Endothelial cell of umbilical vein (primary cell): Measurements from ENCODE around the gene AMIGO3. TPM values are rescaled to one million over a fixed set of nuclear protein-coding genes. Genes with fewer than 3 reads are reported as not detected.
"Not testable (repeated sequence)": the region's sequence is repeated elsewhere in the genome, so short reads cannot be mapped to it uniquely, and the experiment has no call there.

ENCODE experiments used
- BruUV-seq: library from RNA; stranded (reverse); fragments of 400-500 nt; replicated peaks from 2 replicates; lab custom pipeline; 2021; lab: Mats Ljungman, UMichigan
- CTCF ChIA-PET: fragments of 300-600, 350-600 bp; sonication (Branson Sonifier 250); formaldehyde crosslinking; loops from one replicate; lab custom pipeline; 2021; ENCODE audit warnings: antibody characterized with exemption, inconsistent platforms; lab: Charles Lee
- POLR2A ChIA-PET: fragments of 300-600, 350-600 bp; sonication (Branson Sonifier 250); formaldehyde crosslinking; loops from one replicate; lab custom pipeline; 2021; ENCODE audit warnings: antibody characterized with exemption, inconsistent platforms; lab: Charles Lee
- DNase-seq: peaks from one replicate; pipeline ENCODE4 v3.0.0-alpha.2; 2011; ENCODE audit warnings: low read depth, low spot score
- FAIRE-seq: peaks from 2 replicates; lab custom pipeline; 2011; peaks lifted over from hg19 to GRCh38; lab: Jason Lieb, UNC
- H2AFZ ChIP-seq: 2 replicates; pipeline ENCODE4 v1.6.0; 2012; ENCODE audit warnings: low read depth, low read length, control low read depth, inconsistent platforms
- H3K27ac ChIP-seq: 2 replicates; pipeline ENCODE4 v1.5.1; 2011; ENCODE audit warnings: low read depth, mild to moderate bottlenecking, control low read depth, low read length, moderate library complexity; ENCODE audit not compliant: insufficient read depth
- H3K27me3 ChIP-seq, 2 experiments: 2 replicates each; pipeline versions ENCODE4 v1.6.0 to v1.6.1; 2011; ENCODE audit warnings: low read length in 2 of 2, mixed read lengths in 1 of 2; ENCODE audit not compliant: control insufficient read depth in 2 of 2, insufficient read depth in 2 of 2
- H3K36me3 ChIP-seq, 2 experiments: 2 replicates in 1 of 2; 3 replicates in 1 of 2; pipeline ENCODE4 v1.5.1; 2011; ENCODE audit warnings: low read length in 2 of 2, mild to moderate bottlenecking in 1 of 2, moderate library complexity in 1 of 2; ENCODE audit not compliant: control insufficient read depth in 2 of 2, insufficient read depth in 2 of 2; ENCODE audit errors: extremely low read depth in 1 of 2
- H3K4me1 ChIP-seq: 3 replicates; pipeline ENCODE4 v1.5.1; 2011; ENCODE audit warnings: mild to moderate bottlenecking, low read length; ENCODE audit not compliant: control insufficient read depth, insufficient read depth; ENCODE audit errors: extremely low read depth
- H3K4me2 ChIP-seq: 2 replicates; pipeline ENCODE4 v1.6.1; 2011; ENCODE audit warnings: low read length, control low read depth, mixed read lengths; ENCODE audit not compliant: insufficient read depth
- H3K4me3 ChIP-seq, 3 experiments: fragments of 200-600 bp in 1 of 3; sonication (generic), shearing (Covaris generic) in 1 of 3; replicated peaks in 1 of 3; 2 replicates each; pipeline ENCODE4 v1.5.1; 2011 to 2016; ENCODE audit warnings: control low read depth in 3 of 3, low read length in 3 of 3, mild to moderate bottlenecking in 2 of 3, inconsistent platforms in 1 of 3, low read depth in 1 of 3, moderate library complexity in 1 of 3; ENCODE audit not compliant: insufficient read depth in 1 of 3
- H3K79me2 ChIP-seq: 2 replicates; pipeline ENCODE4 v1.6.0; 2012; ENCODE audit warnings: low read length, inconsistent platforms; ENCODE audit not compliant: control insufficient read depth, insufficient read depth
- H3K9ac ChIP-seq: replicated peaks from 2 replicates; pipeline ENCODE3; 2011; ENCODE audit warnings: low read length, control low read depth; ENCODE audit not compliant: insufficient read depth; ENCODE audit errors: extremely low read depth
- H3K9me1 ChIP-seq: replicated peaks from 3 replicates; pipeline ENCODE4 v1.6.0; 2011; ENCODE audit warnings: mild to moderate bottlenecking, low read length; ENCODE audit not compliant: control insufficient read depth, insufficient read depth; ENCODE audit errors: extremely low read depth
- H3K9me3 ChIP-seq: replicated peaks from 2 replicates; pipeline ENCODE4 v1.5.1; 2012; ENCODE audit warnings: low read length, inconsistent platforms; ENCODE audit not compliant: control insufficient read depth, insufficient read depth
- H4K20me1 ChIP-seq: replicated peaks from 2 replicates; pipeline ENCODE3; 2011; ENCODE audit warnings: mild to moderate bottlenecking, low read length; ENCODE audit not compliant: control insufficient read depth, insufficient read depth; ENCODE audit errors: extremely low read depth
- EZH2 ChIP-seq: IDR thresholded peaks from 2 replicates; pipeline ENCODE4 v1.6.1; 2012; ENCODE audit warnings: borderline replicate concordance, low read depth, mild to moderate bottlenecking, moderate library complexity, low read length, inconsistent platforms; ENCODE audit not compliant: severe bottlenecking
- dilution Hi-C: fragments of 300-500 bp; cut with MboI; formaldehyde crosslinking; loops from one replicate; pipeline ENCODE4 v1.15.0; 2019; ENCODE audit warnings: low sequenced_read_pairs; ENCODE audit not compliant: extremely low pct_ligation_motif_present
- intact Hi-C: fragments of 100-400 bp; cut with micrococcal nuclease; formaldehyde crosslinking; loops from one replicate; pipeline ENCODE4 v1.10.0; 2022
- polyA plus RNA-seq, 4 experiments: library from polyadenylated mRNA; depleted of rRNA in 3 of 4; stranded (reverse) in 3 of 4; unstranded in 1 of 4; fragments of >200 nt; gene quantifications; 2 replicates each; pipeline versions ENCODE4 v1.2.1 to v1.2.3, GENCODE V29; 2011 to 2012; ENCODE audit warnings: missing spikeins in 1 of 4
- total RNA-seq: library from RNA; stranded (reverse); gene quantifications from 2 replicates; pipeline ENCODE4 v1.2.3, GENCODE V29; 2021

Gene AMIGO3
- total and polyA plus RNA-seq, 2 donors (not counting 3 experiments of a cell fraction or from before 2014, with no cell fraction given) = 0.21 TPM; not detected in 1

DNA sequence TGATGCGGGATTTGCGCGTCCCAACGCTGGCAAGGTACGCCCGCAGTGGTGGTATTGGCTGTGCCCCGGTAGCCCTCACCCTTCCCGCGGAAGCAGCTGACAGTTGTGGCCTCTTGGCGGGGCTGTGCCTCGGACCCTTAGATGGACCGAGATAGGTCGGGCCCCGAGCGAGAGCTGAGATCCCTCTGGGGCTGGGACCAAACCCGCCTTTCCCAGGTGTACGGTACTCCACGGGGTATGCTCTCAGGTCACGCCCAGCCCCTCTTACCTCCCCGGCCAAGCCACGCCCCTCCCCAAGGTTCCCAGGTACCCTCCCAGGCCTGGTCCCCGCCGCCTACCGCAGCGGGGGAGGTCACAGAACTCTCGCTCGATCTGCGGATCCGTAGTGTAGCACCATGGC lies 33.1 kb downstream of the AMIGO3 start:
- H3K27me3 ChIP-seq, H3K79me2 ChIP-seq, POLR2A ChIA-PET, H3K4me2 ChIP-seq, H3K9me1 ChIP-seq, intact Hi-C loops, H4K20me1 ChIP-seq, H3K9ac ChIP-seq, dilution Hi-C loops, BruUV-seq, H3K4me1 ChIP-seq, CTCF ChIA-PET, H2AFZ ChIP-seq, H3K36me3 ChIP-seq, H3K9me3 ChIP-seq, DNase-seq, H3K27ac ChIP-seq: not testable (repeated sequence)
- peak; percentile 36 for TF ChIP-seq EZH2
- FAIRE-seq = peak; percentile 37
- peak overlapping the region in 1 of 3 experiments; percentile 33 for H3K4me3 ChIP-seq

- H3K4me1 ChIP-seq, POLR2A ChIA-PET, CTCF ChIA-PET, H4K20me1 ChIP-seq, H3K9ac ChIP-seq, H3K4me2 ChIP-seq, intact Hi-C loops, H3K27ac ChIP-seq, H3K9me1 ChIP-seq, H3K4me3 ChIP-seq, H2AFZ ChIP-seq, H3K9me3 ChIP-seq, H3K27me3 ChIP-seq, dilution Hi-C loops, H3K36me3 ChIP-seq, BruUV-seq, H3K79me2 ChIP-seq, DNase-seq: not testable (repeated sequence)
- FAIRE-seq = peak; percentile 79
Measured at GRCh38 chr3:49685846-49686245, 33.6 kb downstream of the AMIGO3 start.

GRCh38 chr3:49685103-49685502 lies 34.4 kb downstream of the AMIGO3 start:
- H4K20me1 ChIP-seq, dilution Hi-C loops, H3K4me3 ChIP-seq, CTCF ChIA-PET, H3K27me3 ChIP-seq, H3K79me2 ChIP-seq, H3K27ac ChIP-seq, POLR2A ChIA-PET, intact Hi-C loops, H3K4me2 ChIP-seq, DNase-seq, H3K9ac ChIP-seq, BruUV-seq, H3K9me1 ChIP-seq, H2AFZ ChIP-seq, FAIRE-seq, H3K9me3 ChIP-seq, H3K4me1 ChIP-seq: not testable (repeated sequence)
- peaks cover 0 to 11% of the 10 kb centered on the region in 2 experiments for H3K36me3 ChIP-seq

DNA sequence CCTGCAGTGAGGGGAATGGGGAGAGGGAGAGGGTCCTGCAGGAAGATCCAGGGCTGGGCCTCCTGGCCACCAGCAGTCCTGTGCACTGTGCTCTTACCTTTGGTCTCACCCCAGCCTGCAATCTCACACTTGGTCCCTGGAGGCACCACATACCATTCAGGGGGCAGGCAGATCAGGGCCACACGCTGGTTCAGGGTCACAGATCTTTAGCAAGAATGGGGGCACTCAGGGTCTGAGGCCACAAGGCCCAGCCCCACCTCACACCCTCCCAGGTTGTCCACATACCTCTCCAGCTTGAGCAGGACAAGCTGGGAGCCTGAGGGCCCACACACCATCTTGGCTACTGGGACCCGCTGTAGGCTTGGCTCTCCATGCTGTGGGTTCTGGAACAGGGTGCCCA lies 35.0 kb downstream of the AMIGO3 start:
- POLR2A ChIA-PET, H3K9me1 ChIP-seq, H3K4me3 ChIP-seq, intact Hi-C loops, BruUV-seq, H3K9ac ChIP-seq, H4K20me1 ChIP-seq, H3K79me2 ChIP-seq, H3K4me1 ChIP-seq, DNase-seq, H3K27me3 ChIP-seq, dilution Hi-C loops, H3K4me2 ChIP-seq, H3K9me3 ChIP-seq, H2AFZ ChIP-seq, FAIRE-seq, CTCF ChIA-PET, H3K27ac ChIP-seq: not testable (repeated sequence)
- H3K36me3 ChIP-seq = peaks cover 0 to 13% of the 10 kb centered on the region in 2 experiments
